ENCODE data around the gene DRGX. TPM values are rescaled to one million over a fixed set of nuclear protein-coding genes. Genes with fewer than 3 reads are reported as not detected.

Gene DRGX
- total and polyA plus RNA-seq, 2 donors (not counting 3 experiments of a cell fraction or from before 2014, with no cell fraction given), result not detected

GRCh38 chr10:49433069-49433468 lies 37.2 kb upstream of the DRGX start:
- FAIRE-seq (no peak), DNase-seq (ENCODE audit: low read depth, low spot score) (no peak)
- no peaks in the 10 kb centered on the region for H3K9me3 ChIP-seq (replicated peaks; ENCODE audit: control insufficient read depth, insufficient read depth, low read length)
- CTCF ChIA-PET, result no interaction called here
- no peaks in the 10 kb centered on the region for H3K27me3 ChIP-seq (ENCODE audit: control insufficient read depth in 2 of 2, insufficient read depth in 2 of 2, low read length in 2 of 2)
- H3K9ac ChIP-seq (replicated peaks; ENCODE audit: extremely low read depth, insufficient read depth, low read length), result no peak overlapping the region
- no peaks in the 10 kb centered on the region for H3K36me3 ChIP-seq (ENCODE audit: control insufficient read depth in 2 of 2, extremely low read depth in 1 of 2, insufficient read depth in 2 of 2, low read length in 2 of 2)
- H2AFZ ChIP-seq (ENCODE audit: low read depth, low read length), result no peak overlapping the region
- no peak overlapping the region for H3K4me2 ChIP-seq (ENCODE audit: insufficient read depth, low read length)
- POLR2A ChIA-PET, result no interaction called here
- H3K4me1 ChIP-seq (ENCODE audit: control insufficient read depth, extremely low read depth, insufficient read depth, low read length), result no peaks in the 10 kb centered on the region
- no peaks in the 10 kb centered on the region for H3K79me2 ChIP-seq (ENCODE audit: control insufficient read depth, insufficient read depth, low read length)
- H4K20me1 ChIP-seq (replicated peaks; ENCODE audit: control insufficient read depth, extremely low read depth, insufficient read depth, low read length), result no peaks in the 10 kb centered on the region
- BruUV-seq (replicated peaks), result no TSS peak
- H3K27ac ChIP-seq (ENCODE audit: insufficient read depth, low read depth, low read length), result no peak overlapping the region
- TF ChIP-seq POLR2AphosphoS5 (IDR thresholded peaks at IDR 0.05; ENCODE audit: insufficient read depth, low read depth, low read length) (no peak), CTCF (IDR thresholded peaks at IDR 0.05; ENCODE audit: extremely low read depth in 1 of 2, insufficient read depth in 1 of 2, low read depth in 1 of 2, low read length in 2 of 2) (no peak), EZH2 (IDR thresholded peaks at IDR 0.05; ENCODE audit: borderline replicate concordance, low read depth, low read length, severe bottlenecking) (no peak), MAX (IDR thresholded peaks at IDR 0.05; ENCODE audit: insufficient read depth, insufficient read length) (no peak), JUN (IDR thresholded peaks at IDR 0.05; ENCODE audit: borderline replicate concordance, insufficient read depth, insufficient read length, low read depth) (no peak), FOS (IDR thresholded peaks at IDR 0.05; ENCODE audit: borderline replicate concordance, insufficient read depth, low read length) (no peak), MYC (IDR thresholded peaks at IDR 0.05; ENCODE audit: low read depth, low read length) (no peak), GATA2 (IDR thresholded peaks at IDR 0.05; ENCODE audit: insufficient read depth, insufficient read length, low read depth, low read length) (no peak), POLR2A (IDR thresholded peaks at IDR 0.05; ENCODE audit: low read depth, low read length) (no peak)
- no peaks in the 10 kb centered on the region for H3K9me1 ChIP-seq (replicated peaks; ENCODE audit: control insufficient read depth, extremely low read depth, insufficient read depth, low read length)
- H3K4me3 ChIP-seq (replicated peaks in 1 of 3; ENCODE audit: insufficient read depth in 1 of 3, low read depth in 1 of 3, low read length in 3 of 3), result no peak overlapping the region
- intact Hi-C loops (cut with micrococcal nuclease) (no loop called here), dilution Hi-C loops (cut with MboI; ENCODE audit: extremely low pct_ligation_motif_present, low sequenced_read_pairs) (no loop called here)

Measured in endothelial cell of umbilical vein (primary cell).